ENCODE measurements around the gene EBF3.
"Not testable (repeated sequence)": the region's sequence is repeated elsewhere in the genome, so short reads cannot be mapped to it uniquely, and the experiment has no call there.

EBF3 gene

DNA sequence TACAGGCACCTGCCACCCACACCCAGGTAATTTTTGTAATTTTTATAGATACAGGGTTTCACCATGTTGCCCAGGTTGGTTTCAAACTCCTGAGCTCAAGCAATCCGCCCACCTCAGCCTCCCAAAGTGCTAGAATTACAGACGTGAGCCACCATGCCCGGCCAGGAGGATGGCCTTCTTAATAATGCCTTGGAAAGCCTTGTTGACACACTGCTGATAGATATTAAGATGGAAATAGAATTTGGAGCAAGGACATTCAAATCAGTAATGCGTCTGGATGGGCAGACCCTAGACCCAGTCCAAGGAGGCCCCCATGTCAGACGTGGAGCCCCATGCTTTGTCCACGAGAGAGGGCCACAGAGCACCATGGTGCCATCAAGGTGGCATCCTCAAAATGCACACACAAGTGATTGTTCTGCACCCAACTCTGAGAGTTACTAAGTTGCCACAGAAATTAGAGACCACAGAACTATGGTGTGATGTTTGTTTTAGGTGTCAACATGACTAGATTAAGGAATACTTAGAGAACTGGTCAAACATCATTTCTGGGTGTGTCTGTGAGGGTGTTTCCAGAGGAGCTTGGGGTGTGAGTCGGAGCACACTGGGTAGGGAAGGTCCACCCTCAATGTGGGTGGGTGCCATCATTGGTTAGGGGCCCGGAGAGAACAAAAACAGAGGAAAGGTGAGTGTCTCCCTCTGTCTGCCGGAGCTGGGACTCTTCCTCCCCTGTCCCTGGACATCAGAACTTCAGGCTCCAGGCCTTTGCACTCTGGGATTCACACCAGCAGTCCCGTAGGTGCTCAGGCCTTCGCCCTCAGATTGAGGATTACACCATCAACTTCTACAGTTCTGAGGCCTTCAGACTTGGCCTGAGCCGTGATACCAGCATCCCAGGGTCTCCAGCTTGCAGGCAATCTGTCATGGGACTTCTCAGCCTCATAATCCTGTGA, 34.5 kb downstream of the EBF3 start:
- DNase-seq (ENCODE audit: low read depth), result no peak

- DNase-seq (ENCODE audit: low read depth), result no peak
Observed at GRCh38 chr10:129927351-129928120, 36.5 kb downstream of the EBF3 start.

DNA sequence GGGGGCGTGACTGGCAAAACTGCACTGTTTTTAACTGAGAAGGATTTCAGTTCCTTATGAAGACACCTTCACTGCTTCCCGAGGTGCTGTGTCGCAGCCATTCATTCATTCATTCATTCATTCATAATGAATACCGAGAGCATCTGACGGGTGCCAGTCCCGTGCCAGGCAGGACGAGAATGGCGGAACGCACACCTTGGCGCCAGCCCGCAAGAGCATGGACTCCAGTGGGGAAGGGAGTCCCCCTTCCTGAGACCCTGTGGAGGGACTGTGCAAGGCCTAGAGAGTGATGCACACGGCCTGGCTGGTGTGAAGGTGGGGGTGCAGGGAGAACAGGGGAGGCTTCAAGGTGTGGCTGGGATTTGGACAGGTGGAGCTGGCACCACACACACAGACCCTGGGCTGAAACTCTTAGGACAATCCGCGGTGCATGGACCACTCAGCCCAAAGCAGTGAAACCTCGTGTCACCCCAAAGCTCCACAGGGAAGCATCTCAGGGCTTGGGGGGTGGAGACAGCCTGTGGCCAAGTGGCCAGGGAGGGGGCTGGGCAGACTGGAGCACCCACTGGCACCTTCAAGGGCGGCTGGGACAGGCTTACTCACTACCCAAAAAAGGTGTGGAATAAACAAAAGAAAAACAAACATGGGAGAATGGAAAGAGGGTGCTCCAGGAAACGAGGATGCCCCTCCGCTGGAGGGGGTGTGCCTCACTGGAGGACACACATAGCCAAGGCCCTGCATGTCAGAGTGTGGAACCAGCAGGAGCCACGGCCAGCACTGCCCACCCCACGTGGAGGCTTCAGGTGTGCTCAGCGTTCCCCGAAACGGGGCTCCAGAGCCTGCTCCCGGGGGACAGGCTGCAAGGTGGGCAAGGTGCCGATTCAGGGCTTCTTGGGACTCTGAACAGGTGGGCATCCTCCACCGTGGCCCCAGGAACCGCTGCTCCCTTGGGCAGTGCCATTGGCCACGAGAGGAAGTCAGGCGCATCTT, 37.7 kb downstream of the EBF3 start:
- no peak for DNase-seq (ENCODE audit: low read depth)

- DNase-seq (ENCODE audit: low read depth), result no peak
Observed at GRCh38 chr10:129924375-129925085, 39.5 kb downstream of the EBF3 start.

DNA sequence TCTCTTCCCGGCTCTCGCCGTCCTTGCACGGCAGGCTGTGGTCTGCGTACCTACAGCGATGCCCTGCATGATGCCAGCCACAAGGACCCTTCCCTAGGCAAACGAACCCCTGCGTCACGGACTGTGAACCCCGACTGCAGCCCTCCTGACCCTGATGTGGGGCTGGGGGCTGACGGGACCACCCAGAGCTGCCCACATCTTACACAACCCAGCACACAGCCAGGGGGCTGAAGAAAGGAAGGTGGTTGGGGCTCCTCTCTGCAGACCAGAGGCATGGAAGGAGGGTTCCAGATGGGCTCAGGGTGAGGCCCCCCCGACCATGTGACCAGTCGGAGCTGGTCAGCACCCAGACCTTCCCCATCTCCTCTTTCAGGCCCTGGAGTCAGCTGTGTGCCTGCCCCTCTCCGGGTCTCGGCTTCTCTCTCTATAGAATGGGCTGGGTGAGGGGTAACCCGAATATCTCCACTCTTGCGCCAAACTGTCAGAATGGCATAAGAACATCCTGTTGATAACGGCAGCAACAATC, 41.4 kb downstream of the EBF3 start:
- no peak for DNase-seq (ENCODE audit: low read depth)

GRCh38 chr10:129921801-129922597, 42.1 kb downstream of the EBF3 start:
- no peak for DNase-seq (ENCODE audit: low read depth)

GRCh38 chr10:129921065-129921670, 42.9 kb downstream of the EBF3 start:
- DNase-seq (ENCODE audit: low read depth), result no peak

GRCh38 chr10:129920187-129920586, 43.9 kb downstream of the EBF3 start:
- not testable (repeated sequence) for DNase-seq (ENCODE audit: low read depth)

DNA sequence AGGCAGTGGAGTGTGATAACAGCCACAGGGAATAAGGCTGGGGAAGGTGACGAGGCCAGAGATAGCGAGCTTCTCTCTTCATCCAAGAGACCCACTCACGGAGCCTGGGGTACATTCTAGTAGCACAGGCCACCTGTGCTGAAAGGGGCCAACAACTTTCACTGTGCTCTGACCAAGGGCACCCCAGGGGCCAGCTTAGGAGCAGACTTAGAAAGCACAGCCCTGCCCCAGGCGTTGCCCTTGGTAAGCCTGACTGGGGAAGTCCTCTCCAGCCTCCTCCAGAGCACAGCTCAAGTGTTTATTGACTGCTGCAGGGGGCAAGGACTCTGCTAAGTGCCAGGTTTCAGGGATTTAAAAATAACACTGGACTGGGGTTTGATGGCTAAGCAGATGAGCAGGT, 44.7 kb downstream of the EBF3 start:
- no peak for DNase-seq (ENCODE audit: low read depth)

DNA sequence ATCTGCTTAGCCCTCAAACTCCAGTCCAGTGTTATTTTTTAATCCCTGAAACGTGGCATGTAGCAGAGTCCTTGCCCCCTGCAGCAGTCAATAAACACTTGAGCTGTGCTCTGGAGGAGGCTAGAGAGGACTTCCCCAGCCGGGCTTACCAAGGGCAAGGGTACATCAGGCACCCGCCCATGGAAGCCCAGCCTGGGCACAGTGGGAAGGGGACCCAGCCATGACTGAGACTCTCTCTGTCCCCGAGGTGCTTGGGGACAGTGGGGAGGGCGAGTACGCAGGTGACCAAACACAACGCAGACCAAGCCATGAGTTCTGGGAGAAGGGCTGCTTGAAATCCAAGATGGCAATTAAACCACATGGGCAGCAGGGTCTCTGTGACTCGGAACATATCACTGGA, 45.2 kb downstream of the EBF3 start:
- DNase-seq (ENCODE audit: low read depth), result no peak

DNA sequence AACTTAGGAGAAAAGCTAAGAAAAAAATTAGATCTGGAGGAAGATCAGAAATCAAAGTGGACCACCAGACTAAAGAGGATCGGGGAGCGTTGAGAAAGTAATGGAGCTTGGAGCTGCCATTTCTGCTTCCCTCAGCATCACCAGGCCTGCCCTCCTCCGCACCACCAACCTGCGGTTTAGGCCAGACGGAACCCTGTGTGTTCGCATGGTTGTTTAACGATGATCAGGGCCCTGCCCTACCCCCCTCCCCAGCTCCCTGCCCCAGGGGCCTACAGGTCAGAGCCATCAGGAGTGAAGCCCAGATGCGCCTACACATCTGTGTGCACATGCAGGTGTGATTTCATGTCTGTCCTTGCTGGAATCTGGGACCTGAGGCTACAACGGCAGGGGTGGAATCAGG, 45.7 kb downstream of the EBF3 start:
- no peak for DNase-seq (ENCODE audit: low read depth)

DNA sequence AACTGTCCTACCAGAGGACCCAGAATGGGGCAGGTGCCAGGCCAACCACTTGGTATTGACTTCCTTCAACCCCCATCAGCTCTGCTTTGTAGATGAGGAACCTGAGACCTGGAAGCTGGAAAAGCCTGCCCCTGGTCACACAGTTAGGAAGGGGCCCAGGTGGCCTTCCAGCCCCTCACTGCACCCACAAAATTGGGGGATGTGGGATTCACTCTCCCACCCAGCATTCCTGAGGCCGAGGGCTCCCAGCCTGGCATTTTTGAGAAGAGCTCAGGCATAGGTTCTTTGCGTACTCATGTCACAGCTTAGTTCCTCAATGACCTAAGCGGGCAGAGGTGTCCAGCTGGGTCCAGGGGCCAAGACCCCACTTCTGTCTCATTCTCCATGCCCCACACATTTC, 46.1 kb downstream of the EBF3 start:
- no peak for DNase-seq (ENCODE audit: low read depth)

DNA sequence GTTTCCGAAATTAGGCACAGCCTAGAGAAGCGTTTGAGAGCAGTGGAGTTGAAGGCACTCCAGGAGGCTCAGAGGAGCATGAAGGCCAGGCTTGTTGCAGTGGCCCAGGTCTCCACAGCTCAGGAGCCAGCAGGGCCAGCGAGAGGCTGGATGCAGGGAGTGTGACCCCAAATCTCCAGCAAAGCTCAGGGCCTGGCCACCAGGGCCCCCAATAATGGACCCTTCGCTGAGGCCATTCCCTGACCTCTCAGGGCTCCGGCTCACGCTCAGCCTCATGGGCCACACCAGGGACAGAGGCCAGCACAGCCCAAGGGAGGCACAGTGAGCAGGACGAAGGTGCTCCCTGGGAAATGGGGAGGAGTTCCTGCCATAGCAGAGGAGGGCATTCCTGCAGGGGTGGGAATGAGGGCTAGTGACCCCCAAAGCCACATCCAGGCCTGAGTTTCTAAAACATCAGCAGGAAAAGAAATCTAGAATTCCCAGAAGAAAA, 47.5 kb downstream of the EBF3 start:
- no peak for DNase-seq (ENCODE audit: low read depth)

DNA sequence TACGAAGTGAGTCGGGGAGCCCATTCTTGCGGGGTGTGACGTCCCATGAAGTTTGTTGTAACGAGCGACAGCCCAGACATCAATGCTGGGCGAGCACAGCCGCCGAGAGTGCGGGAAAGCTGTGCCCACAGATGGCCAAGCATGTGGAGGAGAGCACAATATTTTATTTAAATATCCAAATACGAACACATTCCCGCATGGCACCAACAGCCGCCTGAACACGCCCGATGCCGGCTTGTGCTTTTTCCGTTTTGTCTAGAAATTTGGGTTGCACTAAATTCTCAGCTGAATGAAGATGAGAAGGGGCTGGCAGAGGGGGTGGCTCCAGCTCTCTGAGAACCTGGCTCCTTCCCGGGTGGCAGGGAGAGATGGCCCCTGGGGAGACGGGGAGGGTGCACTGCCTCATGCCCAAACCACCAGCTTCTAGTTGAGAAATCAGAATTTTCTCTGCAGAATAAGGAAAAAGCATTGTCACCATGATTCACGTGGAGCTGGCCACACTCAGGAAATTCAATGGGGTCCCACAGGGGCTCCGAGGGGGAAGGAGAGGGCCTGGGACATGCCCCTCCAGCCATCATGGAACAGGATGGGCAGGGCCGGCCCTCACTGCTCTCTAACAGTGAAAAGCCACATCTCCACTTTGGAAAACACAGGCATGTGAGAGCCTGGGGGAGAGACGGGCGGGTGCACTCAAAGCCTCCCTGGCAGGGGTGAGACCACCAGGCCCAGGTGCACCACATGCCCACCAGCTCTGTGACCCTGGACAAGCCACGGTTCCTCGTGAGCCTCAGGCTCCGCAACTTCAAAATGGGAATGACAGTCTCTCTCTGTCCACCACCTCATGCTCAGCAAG, 48.3 kb downstream of the EBF3 start:
- DNase-seq (ENCODE audit: low read depth), result no peak

GRCh38 chr10:129914960-129915359, 49.1 kb downstream of the EBF3 start:
- no peak for DNase-seq (ENCODE audit: low read depth)

DNA sequence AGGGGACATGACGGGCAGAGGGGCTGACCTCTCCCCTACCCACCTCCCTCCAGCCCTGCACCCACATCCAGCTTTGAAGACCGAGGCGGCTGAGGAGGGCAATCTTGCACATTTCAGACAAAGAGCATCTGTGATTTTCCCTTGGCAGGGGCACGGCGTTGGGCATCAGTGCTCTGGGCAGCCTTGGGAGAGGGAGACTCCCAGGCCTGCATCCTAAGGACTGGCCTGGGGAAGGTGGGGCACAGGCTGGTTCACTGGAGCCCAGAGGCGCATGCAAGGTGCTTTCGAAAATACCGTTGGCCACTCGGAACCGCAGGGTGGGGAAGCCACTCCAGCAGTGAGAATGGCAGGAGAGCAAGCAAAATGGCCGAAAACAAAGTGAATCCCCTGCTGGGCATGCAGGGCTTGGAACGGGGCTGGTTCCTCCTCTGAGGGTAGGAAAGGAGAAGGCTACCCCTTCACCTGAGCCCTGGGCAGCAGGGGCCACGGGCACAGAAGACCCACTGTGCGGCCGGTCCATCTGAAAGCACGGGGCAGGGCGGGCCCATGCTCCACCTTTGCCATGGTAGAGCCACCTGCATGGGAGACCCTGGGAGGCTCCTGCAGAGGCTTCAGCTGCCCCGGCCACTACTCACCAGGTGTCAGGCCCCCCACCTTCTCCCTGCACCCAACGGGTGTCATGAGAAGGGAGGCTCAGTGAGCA, 49.8 kb downstream of the EBF3 start:
- no peak for DNase-seq (ENCODE audit: low read depth)

GRCh38 chr10:129912986-129913695, 50.9 kb downstream of the EBF3 start:
- no peak for DNase-seq (ENCODE audit: low read depth)
